ENCODE measurements around the gene TTLL11.

TTLL11 gene

DNA sequence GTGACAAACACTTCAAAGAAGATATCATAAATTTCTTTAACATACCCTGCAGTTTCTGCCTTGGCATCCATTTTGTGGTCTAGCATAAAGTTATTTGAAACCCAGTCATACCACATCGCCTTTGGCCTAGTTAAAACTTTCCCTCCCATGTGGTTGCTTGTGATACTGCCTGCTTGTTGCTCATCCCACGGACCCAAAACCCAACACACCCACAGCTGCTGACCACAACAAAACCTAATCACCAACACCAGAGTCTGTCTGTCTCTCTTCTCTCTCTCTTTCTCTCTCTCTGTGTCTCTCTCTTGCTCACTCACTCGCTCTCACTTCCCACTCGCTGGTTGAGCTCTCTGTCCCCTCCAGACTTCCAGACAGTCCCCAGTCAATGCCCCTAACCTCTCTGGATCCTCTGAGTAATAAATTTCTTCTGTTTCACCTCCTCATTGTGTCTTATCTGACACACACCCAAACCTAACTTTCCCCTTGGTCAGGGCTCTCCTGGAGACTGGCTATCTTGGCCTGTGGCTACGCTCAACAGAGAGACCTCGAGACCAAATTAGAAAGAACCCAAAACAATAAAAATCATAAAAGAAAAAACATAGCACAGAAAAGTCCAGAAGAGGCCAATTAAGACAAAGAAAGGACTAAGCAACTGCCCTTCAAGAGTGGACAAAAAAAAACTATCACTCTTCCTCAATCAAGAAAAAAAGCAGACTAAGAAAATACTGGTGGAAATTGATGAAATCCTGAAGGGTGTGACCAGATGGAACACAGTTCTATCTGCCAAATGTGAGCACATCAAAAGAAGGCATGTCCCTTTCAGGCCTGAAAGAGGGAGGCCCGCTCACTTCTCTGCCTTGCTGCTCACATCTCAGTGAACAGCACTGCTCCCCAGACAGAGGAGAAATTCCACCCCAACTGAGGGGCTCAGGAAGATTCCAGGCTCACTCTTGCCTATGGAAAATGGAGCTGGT is 41.5 kb downstream of the TTLL11 start:
- peak; percentile 65 for DNase-seq (ENCODE audit: low read depth)

DNA sequence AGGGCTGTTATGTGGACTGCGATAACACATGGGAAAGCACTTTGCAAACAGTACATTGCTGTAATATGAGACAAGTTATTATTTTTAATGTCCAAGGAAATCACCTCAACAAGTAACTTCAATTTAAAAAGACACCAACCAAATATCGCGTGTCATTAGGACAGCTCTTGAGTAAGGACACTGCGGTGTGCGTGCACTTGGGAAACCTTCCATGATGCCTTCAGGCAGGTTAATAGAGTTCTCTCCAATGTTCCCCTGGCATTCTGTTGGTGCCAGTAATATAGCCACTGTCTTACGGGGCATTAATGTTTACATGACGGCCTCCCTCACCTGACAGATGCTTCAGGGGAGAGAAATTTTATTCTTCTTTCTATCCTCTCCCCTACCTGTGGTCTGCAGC is 42.9 kb downstream of the TTLL11 start:
- DNase-seq (ENCODE audit: low read depth): no peak

DNA sequence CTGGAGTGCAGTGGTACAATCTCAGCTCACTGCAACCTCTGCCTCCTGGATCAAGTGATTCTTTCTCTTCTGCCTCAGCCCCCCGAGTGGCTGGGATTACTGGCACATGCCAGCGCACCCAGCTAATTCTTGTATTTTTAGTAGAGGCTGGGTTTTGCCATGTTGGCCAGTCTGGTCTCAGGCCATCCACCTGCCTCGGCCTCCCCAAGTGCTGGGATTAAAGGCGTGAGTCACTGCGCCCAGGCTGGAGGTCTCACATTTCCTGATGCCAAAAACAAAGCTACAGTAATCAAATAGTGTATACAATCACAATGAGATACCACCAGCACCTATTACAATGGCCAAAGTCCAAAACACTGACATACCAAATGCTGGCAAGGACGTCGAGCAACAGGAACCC is 51.1 kb downstream of the TTLL11 start:
- no peak for DNase-seq (ENCODE audit: low read depth)

DNA sequence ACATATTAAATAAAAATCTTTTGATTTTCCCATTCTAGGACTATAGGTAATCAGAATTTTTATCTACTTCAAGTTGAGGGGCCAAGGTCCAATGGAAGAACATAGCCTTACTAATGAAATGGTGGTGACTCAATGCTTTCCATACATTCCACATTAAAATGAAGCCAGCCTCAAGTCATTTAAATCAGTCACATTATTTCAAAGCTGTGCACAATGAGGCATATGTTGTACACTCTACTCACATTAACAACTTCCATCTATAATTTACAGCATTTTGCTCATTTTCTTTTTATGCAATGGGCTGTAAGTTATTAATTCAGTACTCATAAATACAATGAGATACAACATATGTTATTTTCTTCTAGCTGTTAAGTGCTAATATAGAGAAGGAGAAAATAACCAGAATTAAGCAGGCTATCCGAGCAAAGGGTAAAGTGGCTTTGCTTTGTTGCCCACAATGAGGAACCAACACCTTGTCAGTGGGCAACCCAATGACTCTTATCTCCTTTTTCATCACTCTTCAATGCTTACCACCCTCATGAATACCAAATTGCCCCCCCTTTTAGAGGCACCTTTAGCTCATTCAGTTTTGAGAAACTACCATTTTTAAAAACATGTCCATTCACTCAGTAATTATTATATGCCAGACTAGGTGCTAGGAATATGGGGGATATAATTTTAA is 52.4 kb downstream of the TTLL11 start:
- DNase-seq (ENCODE audit: low read depth): no peak

DNA sequence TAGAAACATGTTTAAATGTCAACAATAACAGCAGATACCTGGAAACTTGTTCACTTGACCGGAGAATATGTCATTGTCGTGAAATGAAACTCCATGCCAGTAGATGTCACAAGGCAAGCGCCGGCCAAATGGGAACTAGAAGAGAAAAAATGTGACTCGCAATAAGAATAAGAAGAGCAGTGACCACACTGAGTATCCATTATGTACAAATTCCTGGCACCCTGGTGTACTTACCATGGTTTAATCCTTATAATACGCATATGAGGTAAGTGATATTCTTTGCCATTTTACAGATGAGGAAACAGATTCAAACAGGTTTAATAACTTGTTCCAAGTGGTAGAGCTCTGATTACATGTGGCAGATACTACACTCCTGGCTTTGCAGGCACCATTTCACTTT is 53.9 kb downstream of the TTLL11 start:
- DNase-seq (ENCODE audit: low read depth): no peak

DNA sequence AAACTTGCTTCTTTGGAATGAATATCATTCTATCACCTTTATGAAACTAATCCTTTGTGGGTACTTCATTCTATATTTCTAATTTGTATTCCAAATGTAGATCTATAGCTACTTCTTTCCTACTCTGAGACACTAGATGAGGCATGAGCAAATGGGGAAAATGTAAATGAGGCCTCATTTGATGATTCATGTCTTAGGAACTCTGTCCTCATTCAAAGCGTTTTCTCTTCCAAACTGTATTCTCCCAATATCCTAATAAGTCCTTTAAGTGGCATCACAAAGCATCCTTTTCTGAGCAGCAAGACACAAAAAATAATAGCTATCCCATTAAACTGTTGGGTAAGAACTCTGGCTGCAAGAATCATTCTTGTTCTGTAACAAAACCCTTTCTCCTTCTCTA is 56.1 kb downstream of the TTLL11 start:
- DNase-seq (ENCODE audit: low read depth): peak; percentile 14

DNA sequence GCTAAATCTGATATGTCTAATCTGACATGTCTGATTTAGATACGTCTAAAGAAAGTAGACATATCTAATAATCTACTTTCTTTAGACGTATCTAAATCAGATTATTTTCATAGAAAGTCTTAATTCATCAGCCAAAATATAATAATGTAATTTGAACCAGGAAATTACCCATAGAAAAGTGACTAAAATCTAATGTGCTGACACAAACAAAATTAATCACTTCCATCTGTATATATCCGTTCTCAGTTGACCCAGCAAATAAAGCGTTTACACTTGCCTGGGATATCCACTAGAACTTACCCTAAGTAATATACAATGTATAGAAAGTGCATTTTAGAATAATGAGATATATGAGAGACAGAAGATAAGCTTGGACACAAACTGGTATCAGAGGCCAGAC is 56.7 kb downstream of the TTLL11 start:
- DNase-seq (ENCODE audit: low read depth): no peak

DNA sequence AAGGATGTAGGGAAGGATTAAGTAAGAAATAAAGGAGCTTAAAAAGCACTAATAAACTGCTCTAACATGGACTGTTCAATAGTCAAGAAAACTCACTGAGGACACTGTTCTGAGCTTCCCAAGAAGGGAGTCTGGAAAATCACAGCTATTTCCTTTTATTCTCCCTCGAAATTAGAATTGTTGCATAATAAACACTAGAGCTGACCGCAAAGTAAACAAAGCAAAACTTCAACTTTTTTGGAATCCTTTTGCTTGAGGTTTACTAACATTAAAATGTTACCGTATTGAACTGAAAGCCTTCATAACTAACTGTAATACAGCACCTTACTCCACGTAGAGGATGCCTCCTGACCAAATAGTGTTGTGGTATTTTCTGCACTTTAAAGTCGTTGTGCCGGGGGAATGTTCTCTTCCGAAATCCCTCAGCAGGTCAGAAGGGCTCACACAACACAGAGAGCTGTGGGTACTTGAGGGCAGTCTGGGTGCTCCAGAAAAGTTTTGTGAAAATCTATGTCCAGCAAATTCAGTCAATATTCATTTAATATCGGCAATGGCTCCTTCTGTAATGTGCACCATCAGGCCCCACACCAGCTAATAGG is 59.2 kb downstream of the TTLL11 start:
- DNase-seq (ENCODE audit: low read depth): no peak

DNA sequence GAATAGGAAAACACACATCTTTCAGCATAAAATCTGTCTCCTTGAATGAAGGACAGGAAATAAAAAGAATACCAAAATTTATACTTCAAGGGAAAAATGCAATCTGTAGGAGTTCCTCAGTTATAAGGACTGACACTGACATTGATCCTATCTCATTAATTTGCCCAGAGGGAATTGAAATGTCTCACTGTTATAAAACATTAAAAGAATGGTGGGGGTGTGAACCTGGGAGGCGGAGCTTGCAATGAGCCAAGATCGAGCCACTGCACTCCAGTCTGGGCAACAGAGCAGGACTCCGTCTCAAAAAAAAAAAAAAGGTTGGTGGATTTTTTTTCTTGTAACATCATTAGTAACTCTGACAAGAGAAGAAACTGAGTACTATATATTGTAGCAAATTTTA is 60.8 kb downstream of the TTLL11 start:
- no peak for DNase-seq (ENCODE audit: low read depth)

DNA sequence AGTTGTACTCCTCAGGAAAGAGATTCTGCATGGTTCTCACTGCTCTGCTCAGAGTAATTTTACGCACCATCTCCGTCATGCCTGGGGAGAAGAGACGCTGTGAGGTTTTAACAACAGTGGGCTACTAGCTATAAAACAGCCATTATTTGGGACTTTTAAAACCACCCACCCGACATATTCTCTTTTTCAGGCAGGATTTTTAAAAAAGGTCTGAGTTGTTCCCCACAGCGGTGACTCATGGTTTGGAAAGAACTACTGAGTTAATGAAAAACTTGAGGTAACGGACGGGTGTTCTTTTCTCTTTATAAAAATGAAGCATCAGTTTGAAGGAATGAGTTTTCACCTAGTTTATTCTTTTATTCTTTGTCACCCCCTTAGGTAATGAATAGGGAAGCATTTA is 61.3 kb downstream of the TTLL11 start:
- no peak for DNase-seq (ENCODE audit: low read depth)

DNA sequence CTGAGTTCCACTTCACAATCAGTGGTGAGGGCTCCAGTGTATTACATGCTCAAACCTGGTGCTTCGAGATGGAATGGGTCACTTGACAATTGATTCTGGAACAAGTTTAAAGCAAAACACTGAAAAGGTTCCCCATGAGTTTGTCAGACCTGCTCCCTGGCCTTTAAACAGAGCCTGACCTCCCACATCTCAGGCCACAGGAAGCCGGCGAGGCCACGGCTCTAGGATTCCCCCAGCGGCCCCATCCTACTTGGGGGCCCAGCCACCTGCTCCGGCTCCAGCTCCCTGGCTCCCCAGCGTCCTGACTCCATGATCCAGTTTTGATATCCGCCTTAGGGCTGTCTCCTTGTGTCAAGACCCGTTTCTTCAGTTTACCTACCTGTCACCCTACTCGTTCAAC is 62.0 kb downstream of the TTLL11 start:
- DNase-seq (ENCODE audit: low read depth): no peak

DNA sequence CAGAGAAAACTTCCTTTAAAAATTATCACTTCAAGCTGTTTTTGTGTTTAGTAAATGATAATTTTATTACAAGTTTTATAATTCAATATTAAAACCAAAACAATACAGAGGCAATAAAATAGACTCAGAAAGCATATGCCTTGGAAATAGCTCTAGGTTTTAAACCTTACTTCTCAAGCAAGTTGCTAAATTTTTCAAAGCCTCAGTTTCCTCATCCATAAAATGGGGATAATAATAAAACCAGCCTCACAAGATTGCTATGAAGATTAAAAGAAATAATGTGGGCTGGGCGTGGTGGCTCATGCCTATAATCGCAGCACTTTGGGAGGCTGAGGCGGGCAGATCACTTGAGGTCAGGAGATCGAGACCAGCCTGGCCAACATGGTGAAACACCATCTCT is 62.8 kb downstream of the TTLL11 start:
- no peak for DNase-seq (ENCODE audit: low read depth)

DNA sequence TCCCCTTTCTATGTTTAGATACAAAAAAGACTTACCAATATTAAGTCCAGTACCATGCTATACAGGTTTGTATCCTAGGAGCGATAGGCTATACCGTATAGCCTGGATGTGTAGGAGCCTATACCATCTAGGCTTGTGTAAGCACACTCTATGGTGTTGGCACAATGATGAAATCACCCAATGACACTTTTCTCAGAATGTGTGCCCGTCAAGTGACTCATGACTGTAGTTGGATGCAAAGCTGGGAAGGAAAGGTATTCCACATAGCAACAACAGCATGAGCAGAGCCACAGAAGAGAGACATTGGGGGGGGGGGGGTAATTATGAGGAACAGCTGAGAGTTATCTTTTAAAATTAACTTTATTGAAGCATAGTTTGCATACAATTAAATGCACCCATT is 63.2 kb downstream of the TTLL11 start:
- peak; percentile 12 for DNase-seq (ENCODE audit: low read depth)

DNA sequence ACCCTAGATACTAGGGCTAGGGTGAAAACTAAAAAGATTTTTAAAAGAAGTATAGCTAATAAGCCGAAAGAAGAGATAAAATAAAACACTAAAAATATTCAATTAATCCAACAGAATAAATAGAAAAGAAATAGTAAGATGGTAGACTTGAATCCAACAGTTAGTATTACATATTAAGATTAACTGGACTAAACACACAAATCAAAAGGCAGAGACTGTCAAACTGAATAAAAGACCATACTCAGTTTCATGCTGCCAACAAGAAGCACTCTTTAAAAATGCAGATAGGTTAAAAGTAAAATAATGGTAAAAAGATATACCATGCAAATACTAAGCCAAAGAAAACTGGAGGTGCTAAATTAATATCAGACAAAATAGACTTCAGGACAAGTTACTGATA is 65.0 kb downstream of the TTLL11 start:
- no peak for DNase-seq (ENCODE audit: low read depth)

DNA sequence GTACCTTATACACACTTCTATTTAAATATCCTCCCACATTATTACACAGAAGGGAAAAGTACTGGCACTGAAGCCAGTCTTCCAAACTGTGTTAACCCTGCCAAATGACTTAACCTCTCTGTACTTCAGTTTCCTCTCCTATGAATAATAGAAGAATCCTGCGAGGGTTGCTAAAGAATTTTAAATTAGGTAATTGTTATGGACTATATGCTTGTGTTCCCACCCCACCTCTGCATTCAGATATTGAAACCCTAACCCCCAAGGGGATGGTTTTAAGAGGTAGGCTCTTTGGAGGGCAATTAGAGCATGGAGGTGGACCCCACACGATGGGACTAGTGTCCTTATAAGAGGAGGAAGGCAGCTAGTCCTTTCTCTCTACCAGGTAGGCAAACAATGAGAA is 72.7 kb downstream of the TTLL11 start:
- no peak for DNase-seq (ENCODE audit: low read depth)

DNA sequence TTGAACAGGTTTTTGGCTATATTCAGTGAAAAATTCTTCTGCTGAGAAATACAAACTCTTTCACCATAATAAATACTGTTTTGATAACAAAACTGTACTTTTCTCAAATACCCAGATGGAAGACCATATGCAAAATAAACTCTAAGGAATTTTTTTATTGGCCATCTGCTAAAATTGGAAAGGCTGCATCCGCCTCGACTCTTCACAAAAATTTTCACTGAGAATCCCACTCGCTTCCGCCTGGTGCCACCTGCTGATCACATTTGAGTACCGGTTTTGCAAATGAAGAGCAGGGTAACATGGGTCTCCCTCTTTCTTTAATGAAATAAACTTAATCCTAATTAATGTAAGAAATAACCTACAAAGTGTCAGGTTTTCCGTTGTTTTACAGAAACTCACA is 76.4 kb downstream of the TTLL11 start:
- no peak for DNase-seq (ENCODE audit: low read depth)

DNA sequence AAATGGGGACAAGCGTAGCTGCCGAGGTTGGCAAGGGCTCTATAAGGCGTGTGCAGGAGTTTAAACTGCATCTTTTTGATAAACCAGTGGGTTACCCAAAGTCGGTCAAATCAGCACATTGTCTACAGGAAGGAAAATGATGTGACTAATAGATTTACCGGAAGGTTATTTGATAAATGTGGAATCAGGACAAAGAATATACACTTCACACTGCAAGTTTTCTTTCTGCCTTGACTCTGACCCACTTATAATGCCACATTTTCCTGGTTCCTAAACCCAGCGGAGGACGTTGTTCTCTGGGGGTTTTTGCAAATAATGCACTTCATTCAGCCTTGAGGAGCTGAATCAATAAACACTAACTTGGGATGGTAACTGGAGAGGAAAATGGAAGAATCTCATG is 76.8 kb downstream of the TTLL11 start:
- DNase-seq (ENCODE audit: low read depth): no peak

DNA sequence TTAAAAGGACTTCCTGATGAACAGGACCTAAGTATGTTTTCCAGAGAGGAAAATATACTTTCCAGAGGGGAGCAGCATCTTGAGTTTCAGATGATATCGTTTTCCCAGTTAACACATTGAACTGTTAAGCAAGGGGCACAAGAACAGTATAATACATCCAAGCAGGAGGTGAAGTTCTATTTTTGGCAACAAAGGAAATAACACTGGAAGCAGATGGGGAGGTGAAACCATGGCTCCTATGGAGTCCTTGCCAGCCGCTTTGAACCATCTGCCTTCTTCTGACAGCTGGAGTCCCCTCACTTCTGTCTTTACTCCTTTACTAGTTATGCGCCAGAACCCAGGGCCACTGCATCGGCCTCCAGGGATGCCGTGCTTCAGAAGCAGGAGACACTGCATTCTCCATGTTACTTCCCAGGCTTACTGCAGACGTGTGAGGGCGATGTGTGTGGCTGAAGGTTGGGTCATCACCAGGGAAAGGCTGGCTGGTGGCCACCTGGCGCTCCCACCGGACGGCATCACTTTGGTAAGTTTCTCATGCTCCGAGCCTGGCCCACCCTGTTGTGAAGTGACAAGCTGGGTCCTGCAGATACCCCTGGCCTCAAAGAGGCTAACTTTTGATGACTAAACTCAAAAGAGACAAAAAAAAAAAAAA is 77.8 kb downstream of the TTLL11 start:
- no peak for DNase-seq (ENCODE audit: low read depth)

DNA sequence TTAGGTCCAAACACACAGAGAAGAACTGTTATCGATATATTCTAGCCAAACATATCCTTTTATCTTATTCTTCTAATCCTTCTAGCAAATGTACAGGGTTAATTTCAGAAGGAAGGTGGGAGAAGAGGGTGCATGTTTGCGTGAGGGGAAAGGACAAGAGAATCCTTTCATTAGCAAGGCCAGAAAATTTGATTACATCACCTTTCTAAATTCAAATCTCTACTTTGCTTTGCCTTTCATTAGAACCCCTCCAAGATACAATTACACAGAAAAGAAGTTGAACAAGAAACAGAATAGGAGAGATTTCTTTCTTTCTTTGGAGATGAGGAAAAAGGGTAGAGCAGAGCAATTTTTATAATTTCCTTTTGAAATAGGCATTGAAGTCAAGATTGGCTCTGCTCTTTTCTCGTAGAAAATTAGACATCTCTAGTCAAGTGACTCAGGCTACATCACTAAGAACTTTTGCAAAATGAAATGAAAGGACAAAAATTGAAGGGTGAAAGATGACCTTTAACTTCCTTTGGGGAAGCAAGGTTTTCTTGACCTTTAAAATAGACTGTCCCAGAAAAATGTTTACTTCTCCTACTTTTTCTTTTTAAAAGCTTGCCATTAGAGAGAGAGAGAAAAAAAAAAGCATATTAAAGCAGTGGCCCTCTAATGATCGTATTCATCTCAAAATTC is 81.2 kb downstream of the TTLL11 start:
- DNase-seq (ENCODE audit: low read depth): no peak

DNA sequence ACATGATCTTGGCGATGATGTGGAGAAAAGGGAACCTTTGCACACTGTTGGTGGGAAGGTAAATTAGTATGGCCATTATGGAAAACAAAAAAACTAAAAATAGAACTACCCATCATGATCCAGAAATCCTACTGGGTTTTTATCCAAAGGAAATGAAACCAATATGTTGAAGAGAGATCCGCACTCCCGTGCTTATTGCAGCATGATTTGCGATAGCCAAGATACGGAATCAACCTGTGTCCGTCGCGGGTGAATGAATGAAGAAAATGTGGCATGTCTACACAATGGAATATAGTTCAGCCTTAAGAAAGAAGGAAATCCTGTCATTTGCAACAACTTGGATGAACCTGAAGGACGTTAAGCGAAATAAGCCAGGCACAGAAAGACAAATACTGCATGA is 84.5 kb downstream of the TTLL11 start:
- DNase-seq (ENCODE audit: low read depth): no peak

DNA sequence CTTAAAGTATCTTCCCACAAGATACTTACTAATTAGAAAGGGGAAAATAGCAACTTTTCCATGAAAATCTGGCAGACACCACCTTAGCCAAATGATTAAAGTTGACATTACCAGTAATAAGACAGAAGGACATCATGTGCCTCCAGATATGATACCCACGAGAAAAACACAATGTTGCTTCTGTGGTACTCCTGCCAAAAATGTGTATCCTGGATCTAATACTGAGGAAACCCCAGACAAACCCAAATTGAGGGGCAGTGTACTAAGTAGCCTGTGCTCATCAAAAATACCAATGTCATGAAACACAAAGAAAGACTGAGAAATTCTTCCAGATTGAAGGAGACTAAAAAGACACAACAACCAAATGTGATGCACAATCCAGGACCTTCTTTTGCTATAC is 85.3 kb downstream of the TTLL11 start:
- DNase-seq (ENCODE audit: low read depth): no peak

DNA sequence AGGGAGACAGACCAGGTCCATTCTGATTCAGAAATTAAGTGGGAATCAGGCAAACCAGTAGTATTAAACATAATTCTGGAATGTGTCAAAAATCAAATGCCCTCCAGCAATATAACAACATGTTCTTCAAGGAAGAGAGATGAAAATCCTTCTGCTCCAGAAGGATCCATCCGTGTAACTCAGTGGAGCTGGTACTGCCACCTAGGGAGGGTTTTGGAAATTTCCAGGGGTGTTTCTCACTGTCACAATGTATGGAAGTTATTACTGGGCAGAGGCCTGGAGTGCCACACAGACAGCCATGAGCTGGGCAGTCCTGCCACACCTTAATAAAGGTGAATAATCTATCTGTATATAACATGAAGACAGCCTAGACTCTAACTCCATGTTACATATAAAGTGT is 87.5 kb downstream of the TTLL11 start:
- DNase-seq (ENCODE audit: low read depth): no peak
